OCI-M1 (cell line): ENCODE measurements around the gene ARHGAP15.
A peak's percentile ranks its signal among the peaks of the same experiment; 100 is the strongest.

Source experiments
- DNase-seq: peaks from one replicate; lab custom pipeline; 2025; lab: John Stamatoyannopoulos, UW

ARHGAP15 gene

DNA sequence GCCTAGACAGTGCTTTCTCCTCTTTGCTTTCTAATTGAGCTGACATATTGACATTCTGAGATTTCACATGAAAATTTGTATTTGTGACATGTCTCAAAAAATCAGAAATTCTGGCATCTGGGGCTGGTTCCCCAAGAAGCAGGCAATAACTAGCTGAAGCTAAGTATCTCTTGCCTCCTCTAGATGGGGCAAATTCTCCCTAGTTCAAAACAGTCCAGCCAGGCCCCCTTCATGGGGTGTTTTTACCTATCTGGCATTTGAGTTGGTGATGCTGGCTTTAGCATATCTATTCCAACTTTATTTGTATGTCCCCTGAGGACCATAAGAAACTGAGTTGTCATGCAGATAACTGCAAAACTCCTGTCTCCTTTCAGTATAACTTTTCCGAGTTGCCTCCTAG is 39.9 kb downstream of the ARHGAP15 start:
- DNase-seq: no peak

DNA sequence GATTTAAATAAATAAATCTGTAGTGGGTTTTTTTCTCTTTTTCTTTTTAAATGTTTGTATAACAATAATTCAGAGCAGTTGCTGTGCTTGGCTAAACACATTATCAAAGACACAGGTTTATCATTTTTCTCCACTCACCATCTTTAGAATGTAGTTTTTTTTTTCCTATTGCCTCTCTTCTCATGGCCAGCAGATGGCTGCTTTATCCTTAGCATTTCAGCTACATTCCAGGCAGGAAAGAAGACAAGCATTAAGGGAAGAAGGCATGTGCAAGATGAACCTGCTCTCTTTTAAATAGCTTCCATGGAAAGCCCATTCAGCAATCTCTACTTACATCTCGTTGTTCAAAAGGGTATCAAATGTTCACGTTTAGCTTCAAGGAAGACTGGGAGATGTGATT is 42.6 kb downstream of the ARHGAP15 start:
- no peak for DNase-seq

DNA sequence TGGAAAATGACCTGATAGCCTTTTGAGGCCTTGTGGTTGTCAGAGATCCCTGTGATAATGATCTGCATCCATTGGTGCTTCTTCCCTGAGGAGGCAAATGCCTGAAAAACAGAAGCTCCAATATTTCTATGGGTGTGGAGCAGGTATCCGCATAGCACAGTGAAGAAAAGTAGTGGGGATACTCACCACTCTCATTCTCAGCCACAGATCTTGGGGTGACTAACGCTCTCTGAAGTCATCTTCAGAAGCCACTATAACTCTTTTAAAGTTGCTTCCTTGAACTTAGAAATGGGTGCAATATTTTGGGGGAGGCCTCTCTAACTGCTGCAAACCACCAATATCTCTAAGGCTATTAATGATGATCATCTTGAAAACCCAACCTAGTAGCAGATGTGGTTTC is 46.2 kb downstream of the ARHGAP15 start:
- no peak for DNase-seq

DNA sequence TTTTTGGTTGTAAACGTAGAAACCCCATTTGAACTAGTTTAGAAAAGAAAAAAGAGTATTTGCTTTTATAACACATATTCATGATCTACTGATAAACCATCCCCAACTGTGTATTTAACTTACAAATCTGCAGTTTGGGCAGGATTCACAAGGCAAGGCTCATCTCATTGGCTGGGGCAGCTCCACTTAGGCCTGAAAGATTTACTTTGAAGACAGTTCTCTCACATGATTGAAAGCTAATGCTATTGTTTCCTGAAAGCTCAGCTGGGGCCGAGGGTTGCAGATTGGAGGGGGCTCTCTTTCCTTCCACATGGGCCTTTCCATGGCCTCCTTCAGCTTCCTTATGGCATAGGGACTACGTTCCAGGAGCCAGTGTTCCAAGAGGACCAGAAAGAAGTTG is 47.4 kb downstream of the ARHGAP15 start:
- no peak for DNase-seq

DNA sequence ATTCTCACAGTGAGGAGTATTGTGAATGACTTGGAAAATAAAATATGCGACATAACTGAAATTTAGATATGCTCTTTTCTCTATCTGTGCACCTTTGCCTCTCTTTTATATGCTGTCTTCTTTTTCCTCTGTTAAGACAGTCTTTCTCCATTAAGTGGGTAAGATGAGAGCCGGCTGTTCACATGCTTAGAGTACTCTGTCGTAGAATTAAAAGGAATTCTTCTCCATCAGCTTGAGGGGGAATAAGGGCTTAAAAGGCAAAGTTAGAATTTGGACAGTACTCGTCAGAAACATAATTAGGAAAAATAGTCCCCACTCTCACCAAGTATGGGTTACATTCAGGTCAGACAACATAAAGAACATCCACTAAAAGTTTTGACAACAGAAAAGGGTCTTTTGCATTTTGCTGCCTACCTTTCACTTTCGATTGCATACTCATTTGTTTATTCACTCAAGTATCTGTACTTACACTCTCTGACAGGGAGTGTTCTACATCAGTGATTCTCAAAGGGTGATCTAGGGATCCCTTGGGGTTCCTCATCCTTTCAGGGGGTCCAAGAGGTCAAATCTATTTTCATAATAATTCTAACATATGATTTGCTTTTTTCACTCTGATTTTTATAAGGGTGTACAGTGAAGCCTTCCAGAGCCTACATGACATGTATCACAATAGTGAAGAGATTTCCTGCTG is 48.0 kb downstream of the ARHGAP15 start:
- DNase-seq: no peak

DNA sequence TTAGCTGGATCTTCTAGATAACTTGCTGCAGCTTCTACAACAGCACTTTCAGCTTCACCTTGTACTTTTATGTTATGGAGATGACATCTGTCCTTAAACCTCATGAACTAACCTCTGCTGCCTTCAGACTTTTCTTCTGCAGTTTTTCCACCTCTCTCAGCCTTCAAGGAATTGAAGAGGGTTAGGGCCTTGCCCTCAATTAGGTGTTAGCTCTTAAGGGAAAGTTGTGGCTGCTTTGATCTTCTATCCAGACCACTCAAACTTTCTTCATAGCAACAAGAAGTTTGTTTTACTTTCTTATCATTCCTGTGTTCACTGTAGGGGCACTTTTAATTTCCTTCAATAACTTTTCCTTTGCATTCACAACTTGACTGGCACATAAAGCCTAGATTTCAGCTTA is 52.3 kb downstream of the ARHGAP15 start:
- no peak for DNase-seq

DNA sequence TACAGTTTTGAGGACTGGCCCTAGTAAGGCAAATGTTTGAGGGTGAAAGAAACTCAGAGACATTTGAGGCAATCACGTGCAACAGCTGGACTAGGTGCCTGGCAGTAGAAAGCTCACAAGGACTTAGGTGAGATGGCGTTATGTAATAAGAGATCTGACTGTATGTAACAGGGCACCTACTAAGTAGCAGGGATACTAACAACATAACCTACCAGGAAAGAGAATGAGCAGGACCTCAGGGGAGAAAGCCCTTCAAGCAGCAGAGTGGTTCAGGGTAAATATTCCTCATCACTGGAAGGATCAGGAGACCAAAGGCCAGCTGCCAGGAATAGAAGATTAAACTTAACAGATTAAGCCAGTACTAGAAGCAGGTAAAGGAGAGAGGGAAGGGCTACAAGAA is 53.4 kb downstream of the ARHGAP15 start:
- DNase-seq: no peak

DNA sequence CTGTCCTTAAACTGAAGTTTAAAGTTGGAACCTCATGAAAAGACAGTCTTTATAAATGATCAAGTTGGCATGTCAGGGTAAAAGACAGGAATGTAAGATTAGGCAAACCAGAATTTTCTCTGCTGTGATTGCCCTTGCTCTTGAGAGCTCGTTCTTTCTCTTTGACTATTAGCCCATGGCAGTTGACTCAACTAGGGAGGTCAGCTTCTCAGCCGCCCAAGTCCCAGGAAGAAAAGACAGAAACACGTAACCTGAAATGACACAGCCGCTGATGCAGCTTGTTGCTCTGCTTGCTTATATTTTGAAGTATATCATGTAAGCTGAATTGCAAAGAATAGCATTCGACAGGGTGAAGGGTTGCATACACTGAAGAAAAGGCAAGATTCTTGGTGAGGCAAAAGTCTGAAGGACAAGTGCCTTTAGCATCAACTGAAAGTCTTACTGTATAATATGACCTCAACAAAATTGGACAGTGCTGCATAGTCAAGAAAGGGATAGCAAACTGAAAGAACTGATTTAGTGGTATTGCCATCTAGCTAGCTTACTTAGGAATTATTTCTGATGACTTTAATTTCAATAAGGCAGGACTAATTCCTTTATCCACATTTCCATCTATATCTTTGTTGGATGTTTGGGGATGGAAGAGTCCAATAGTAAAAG is 54.7 kb downstream of the ARHGAP15 start:
- no peak for DNase-seq

DNA sequence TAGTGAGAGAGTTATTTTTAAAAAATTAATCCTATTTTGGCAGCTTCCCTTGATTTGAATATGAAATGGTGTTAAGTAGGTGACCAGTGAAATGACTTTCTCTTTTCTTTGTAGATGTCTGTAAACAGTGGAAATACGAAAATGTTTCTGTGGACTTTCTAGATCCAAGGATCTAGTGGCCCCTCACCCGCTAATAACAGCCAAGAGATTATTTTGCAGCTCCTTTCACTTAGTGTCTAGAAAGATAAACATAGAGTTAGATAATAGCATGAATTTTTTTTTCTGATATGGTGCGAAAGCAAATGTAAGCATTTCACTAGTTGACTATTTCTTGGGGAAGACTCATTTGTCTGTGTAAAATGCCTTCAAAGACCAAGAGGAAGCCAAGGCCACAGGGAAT is 57.7 kb downstream of the ARHGAP15 start:
- no peak for DNase-seq

DNA sequence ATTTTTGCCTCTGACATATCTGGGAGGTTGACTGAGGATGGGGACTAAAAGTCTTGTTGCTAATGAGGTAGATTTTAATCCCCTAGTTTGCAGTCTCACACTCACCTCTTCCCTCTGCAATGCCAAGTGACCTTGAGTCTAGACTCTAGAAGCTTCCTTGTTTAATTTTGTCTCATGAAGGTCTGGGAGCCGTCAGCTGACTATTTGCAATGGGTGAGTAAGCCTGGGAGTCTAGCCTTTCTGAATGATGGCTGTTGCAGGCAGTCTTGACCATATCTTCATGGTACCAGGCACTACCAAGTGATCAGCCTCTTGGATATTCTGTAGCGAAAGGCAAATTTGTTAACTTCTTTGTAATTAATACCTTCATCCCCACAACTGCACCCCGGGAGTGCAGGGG is 61.2 kb downstream of the ARHGAP15 start:
- DNase-seq: no peak

DNA sequence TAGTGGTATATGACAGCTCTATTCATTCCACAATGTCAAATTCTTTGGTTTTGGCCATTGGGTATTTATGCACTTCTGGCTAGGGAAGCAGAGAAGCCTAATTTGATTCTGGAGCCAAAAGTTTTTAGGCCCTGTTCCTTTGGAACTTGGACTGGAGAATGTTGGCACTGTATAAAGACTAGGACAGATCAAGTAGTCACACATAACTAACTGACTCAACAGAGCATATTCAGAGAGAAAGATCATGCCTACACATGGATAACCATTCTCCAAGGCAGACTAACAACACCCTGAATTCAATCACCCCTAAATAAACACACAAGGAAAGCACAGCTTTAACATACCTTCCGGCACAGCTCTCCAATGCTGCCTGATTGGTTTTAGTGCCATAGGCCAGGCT is 62.9 kb downstream of the ARHGAP15 start:
- no peak for DNase-seq

DNA sequence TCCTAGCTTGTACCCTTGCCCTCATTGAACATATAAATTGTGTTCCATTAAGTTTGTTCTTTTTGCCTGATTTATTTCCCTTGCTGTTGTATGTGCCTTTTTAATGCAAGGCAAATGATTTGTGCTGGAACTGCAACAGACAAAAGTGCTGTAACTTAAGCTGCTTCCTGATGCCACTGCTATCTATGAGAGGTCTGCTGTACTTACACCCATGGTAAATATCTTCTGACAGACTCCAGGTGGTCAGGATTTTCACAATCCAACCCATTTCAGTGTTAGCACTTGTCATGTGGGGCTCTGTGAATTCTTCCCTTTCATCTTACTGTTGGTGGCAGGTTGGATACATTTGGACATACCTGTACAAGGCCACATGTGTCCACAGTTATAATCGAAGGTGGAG is 63.5 kb downstream of the ARHGAP15 start:
- no peak for DNase-seq

DNA sequence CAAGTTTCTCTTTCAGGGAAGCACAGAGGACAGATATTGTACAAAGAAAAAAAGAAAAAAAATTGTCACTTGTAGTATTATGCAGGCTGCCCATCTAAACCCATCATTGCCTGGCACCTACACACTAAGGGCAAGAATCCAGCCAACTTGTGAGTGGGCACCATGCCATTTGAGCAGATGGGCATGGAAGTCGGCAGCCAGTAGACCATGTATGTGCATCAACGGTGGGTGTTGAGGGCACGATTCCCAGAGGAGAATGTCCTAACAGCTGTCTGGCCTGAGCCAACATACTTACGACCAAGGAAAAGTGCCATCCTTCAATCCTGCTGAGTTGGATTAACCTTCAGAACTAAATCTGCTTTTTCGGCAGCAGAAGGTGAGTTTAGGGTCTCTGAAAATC is 63.9 kb downstream of the ARHGAP15 start:
- DNase-seq: no peak

DNA sequence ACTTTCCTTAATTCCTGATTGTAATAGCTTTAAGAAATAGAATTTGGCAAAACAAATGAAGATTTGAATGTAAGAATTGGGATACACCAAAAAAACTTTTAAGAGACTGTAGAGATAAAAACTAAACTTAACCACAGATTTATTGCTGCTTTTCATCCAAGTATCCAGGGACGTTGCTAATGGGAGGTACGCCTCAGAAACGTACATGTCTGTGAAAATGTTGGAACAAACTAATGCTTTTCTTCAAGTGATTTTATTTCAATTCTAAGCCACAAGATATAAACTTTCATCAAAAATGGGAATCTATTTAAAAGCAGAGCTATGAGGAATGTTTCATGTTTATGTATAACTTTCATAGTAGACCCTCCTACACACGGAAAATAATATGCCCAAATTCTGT is 66.3 kb downstream of the ARHGAP15 start:
- DNase-seq: no peak

DNA sequence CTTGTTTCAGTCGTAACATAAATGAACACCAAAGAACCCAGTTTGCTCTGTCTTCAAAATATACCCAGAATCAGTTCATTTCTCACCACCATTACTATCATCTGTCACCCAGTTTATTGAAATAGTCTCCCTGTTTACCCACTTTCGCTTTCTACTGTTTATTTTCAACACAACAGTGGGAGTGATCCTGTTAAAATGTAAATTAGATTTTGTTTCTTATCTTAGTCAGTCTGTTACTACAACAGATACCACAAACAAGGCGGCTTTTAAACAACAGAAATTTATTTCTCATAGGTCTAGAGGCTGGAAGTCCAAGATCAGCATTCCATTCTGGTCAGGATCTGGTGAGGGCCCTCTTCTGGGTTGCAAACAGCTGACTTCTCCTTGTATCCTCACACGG is 74.8 kb downstream of the ARHGAP15 start:
- no peak for DNase-seq

DNA sequence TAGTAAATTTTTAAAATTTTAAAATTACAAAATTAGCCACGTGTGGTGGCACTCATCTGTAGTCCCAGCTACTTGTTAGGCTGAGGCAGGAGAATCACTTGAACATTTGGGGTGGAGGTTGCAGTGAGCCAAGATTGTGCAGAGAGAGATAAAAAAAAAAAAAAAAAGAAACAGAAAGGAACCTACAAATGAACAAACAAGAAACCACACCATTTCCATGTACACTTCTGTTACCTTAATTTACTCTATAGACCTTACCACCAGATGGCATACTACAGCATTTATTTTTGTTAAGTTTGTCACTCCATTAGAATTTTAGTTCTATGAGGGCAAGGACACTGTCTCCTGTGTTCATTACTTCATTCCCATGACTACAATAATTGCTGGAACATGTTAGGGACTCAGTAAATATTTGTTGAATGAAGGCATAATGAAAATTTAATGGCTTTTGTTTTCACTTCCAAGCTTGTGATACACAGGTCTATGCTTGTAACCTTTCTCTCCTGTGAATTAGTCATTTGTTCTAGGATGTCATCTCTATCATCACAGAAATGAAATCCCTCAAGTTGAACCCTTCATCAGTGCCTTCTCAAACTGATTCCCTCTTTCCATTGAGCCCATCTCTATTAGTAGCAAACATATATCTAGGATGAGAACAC is 76.0 kb downstream of the ARHGAP15 start:
- DNase-seq: peak; percentile 72

DNA sequence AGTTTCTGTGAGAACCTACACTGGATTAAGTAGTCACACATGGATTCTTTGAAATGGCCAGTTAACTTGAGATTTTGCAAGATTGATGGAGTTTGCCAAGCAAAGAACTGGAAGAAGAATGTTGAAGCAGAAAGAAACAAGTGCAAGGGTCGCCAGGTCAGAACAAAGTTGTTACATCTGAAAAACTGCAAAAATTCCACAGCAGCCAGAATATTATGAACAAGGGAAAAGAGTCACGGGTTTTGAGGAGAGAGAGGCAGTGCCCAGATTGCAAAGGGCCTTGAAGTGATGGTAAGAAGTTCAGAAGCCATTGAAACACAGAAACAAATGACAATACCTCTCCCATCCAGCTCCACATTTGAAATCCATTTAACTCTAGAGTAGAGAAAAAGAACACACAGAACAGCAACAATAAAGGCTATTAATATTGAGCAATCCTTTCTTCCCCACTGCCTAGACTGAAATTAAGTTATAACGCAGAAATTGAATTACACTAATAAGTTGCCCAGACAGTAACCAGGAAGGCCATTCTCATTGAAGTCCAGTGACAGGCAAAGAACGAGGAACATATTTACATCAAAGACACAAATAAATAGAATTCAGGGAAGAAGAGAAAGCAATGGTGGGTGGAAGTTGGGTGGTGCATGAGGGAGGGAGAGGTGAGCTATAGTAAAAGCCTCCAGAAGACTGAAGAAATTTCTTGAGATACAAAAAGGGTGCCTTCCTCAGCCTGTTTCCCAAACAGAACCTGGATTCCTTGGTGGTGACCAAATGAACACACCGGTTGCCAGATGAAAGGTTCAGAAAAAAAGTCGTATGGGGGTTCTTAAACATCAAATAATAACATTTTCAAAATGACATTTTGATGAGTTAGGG is 80.6 kb downstream of the ARHGAP15 start:
- no peak for DNase-seq

DNA sequence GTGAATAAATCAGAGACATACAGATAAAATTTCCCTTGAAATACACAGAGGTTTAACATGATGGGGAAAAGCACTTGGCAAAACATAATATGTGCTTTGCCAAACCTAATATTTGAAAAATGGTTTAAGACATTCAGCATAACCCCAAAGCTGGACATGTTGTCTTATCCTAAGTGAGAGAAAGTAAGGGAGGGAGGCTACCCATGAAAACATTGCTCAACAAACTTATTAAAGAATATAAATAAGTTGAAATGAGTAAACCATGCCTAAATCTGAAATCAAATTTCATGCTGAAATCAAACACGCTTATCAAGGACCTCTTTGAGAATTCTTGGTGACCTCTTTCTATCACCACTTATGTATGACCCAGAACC is 81.2 kb downstream of the ARHGAP15 start:
- no peak for DNase-seq

DNA sequence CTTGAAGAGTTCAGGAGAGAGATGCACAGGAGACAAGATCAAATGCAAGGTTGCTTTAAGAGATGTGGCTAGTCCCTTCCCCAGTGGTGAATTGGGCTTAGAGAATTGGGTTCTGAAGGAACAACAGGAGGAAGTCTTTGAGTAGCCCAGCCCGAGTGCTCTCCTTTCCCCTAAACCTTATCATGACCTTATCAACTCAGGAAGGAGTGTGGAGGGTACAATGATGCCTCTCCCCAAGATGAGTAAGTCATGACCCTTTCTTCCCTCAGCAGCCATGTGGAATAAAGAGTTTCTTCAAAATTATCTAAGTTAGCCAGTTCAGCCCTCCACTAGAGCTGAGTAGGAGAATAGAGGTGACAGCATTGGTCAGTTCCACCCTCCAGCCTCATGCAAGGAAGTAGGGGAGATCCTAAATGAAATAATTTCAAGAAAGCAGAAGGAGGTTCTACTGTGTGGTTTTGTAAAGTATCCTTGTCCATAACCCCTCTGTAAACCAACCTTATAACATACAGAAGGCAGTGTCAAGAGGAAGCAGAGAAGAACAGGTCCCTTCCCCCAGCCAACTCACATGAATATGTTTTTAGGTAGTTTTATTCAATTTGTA is 88.4 kb downstream of the ARHGAP15 start:
- peak; percentile 75 for DNase-seq

DNA sequence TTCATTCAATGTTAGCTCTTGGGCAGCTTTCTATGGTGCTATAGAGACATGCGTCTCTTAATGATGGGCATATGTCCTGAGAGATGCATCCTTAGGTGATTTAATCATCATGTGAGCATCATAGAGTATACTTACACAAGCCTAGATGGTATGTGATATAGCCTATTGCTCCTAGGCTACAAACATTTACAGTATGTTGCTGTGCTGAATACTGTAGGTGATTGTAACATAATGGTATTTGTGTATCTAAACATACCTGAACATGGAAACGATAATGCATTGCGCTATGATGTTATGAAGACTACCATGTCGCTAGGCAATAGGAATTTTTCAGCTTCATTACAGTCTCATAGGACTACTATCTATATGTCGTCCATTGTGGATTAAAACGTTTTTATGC is 89.4 kb downstream of the ARHGAP15 start:
- DNase-seq: no peak

DNA sequence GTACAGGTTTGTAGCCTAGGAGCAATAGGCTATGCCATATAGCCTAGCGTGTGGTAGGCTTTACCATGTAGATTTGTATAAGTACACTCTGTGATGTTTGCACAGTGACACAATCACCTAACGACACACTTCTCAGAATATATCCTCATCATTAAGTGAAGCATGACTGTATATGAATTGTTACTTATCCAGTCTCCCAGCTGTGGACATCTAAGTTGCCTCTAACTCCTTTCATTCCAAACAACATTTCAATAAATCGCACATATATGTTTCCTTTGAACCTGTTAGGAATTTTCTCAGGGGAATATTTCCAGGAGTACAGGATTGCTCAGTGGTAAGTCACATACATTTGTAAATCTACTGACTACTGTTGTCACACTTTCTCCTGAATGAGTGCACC is 90.0 kb downstream of the ARHGAP15 start:
- DNase-seq: no peak

DNA sequence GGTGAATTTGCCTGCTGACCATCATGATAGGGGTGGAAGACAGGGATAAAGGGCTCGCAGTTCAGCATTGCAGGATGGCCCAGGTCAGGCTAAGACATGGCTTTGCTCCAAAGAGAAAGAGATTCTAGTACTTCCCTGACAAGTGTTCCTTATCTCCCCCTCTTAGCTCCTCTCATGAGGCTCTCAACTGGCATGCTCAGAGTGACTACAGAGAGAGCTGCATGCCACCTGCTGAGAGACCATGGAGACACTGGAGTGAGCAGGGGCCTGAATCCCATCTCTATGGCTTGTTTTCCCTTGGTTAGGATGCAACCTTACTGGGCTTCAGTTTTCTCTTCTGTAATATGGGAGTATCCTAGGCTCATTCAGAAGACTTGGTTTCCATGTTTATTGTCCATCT is 94.3 kb downstream of the ARHGAP15 start:
- no peak for DNase-seq
